Measurements from ENCODE around the gene PRTFDC1.

Gene PRTFDC1

GRCh38 chr10:24872049-24872789 is 80.2 kb downstream of the PRTFDC1 start:
- no peak for DNase-seq (ENCODE audit: low read depth)

- DNase-seq (ENCODE audit: low read depth), result no peak
These were observed 81.1 kb downstream of the PRTFDC1 start for GRCh38 chr10:24871011-24871935.

- no peak for DNase-seq (ENCODE audit: low read depth)
These were observed 82.9 kb downstream of the PRTFDC1 start for GRCh38 chr10:24869354-24870015.

DNA sequence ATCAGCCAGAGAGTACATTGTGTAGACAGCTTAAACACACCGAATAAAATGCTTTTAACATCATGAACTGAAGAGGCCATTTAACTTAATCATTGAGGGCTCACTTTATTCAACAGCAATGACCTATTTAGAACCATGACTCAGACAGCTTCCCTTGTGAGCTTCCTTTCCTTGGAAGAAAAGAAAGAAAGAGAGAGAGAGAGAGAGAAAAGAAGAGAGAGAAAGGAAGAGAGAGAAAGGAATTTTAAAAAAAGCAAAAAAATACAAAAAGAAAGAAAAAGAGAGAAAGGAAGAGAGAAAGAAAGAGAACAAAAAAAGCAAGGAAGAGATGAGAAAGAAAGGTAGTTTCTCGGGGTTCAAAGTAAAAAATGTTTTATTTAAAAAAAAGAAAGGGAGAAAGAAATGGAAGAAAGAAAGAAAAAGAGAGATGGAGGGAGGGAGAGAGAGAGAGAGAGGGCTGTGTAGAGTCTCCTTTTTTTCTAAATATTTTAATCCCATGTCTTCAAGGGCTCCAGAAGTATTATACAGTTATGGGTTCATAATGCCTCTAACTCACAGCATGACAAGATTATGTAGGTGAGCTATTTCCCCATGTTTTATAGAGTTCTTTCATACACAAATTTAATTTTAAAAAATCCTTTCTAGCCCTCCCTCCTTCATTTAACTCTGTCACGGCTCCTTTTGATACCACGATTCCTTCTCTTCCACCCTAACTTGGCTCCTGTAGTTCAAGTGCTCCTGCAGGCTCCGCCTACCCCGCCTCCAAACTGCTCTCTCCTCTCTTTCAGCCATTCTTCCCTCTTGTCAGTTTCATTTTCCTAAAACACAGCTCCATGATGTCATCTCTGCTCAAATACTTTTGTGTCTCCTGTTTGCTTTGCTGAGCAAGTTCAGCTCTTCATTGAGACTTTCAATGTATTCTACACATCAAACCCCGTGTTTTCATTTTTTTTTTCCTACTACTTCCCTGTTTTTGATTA is 85.5 kb downstream of the PRTFDC1 start:
- no peak for DNase-seq (ENCODE audit: low read depth)

GRCh38 chr10:24865783-24866182 is 86.6 kb downstream of the PRTFDC1 start:
- no peak for DNase-seq (ENCODE audit: low read depth)

DNA sequence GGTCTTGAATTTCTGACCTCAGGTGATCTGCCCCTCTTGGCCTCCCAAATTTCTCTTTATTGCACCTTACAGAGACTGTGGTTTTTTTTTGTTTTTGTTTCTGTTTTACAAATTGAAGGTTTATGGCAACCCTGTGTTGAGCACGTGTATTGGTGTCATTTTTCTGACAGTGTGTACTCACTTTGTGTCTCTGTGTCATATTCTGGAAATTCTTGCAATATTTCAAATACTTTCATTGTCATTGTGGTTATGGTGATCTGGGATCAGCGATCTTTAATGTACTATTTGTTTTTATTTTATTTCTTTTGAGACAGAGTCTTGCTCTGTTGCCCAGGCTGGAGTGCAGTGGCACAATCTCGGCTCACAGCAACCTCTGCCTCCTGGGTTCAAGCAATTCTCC is 89.8 kb downstream of the PRTFDC1 start:
- DNase-seq (ENCODE audit: low read depth), result no peak

- DNase-seq (ENCODE audit: low read depth), result no peak
These were observed 93.8 kb downstream of the PRTFDC1 start for GRCh38 chr10:24858288-24859270.

DNA sequence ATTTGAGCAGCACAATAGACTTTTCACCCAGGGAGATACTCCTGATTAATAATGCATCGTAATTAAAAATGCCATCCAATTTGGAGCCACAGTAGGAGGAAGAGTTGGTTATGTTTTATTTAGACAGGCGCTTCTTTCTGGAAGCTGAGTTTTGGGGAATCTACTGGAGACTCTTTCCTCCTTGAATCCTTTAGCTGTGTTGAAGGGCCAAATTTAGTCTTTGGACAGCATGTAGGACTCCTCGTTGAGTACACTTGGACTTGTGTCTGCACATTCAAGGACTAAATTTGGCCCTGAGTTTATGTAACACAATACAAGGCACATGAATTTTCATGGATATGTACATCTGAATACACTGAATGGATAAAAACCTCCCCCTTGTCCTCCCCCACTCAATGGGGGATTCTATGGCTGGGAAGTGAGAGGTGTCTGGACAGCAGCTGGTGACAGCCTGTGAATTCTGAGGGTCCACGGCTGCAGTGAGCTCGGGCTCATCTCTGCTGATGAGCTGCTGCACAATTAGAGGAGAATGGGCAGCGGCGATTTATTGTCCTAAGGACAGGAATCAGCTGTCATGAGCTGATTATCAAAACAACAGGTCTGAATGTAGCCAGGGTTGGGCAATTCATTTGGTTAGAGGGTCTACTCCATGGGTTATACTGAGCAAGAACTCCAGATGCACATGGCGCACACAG is 95.2 kb downstream of the PRTFDC1 start:
- no peak for DNase-seq (ENCODE audit: low read depth)

- DNase-seq (ENCODE audit: low read depth), result no peak
These were observed 98.2 kb downstream of the PRTFDC1 start for GRCh38 chr10:24854256-24854655.

DNA sequence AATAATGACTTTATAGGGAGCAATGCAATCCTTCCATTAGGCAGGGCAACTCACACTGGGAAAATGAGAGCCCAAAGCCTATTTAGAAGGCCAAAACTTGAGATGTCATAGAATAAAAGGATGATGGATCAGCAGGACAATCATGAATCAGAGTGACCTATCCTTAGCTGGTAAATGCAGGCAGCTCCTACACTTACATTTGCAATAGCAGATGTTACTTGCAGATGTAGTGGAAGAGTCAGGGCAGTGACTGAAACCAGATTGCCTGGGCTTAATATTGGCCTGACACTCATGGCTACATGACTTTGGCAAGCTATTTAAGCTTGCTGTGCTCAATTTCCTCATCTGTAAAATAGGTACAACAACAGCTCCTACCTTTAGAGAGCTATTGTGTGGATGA is 98.7 kb downstream of the PRTFDC1 start:
- no peak for DNase-seq (ENCODE audit: low read depth)

- no peak for DNase-seq (ENCODE audit: low read depth)
These were observed 100.8 kb downstream of the PRTFDC1 start for GRCh38 chr10:24851629-24852028.

- DNase-seq (ENCODE audit: low read depth), result no peak
These were observed 101.6 kb downstream of the PRTFDC1 start for GRCh38 chr10:24850727-24851296.

DNA sequence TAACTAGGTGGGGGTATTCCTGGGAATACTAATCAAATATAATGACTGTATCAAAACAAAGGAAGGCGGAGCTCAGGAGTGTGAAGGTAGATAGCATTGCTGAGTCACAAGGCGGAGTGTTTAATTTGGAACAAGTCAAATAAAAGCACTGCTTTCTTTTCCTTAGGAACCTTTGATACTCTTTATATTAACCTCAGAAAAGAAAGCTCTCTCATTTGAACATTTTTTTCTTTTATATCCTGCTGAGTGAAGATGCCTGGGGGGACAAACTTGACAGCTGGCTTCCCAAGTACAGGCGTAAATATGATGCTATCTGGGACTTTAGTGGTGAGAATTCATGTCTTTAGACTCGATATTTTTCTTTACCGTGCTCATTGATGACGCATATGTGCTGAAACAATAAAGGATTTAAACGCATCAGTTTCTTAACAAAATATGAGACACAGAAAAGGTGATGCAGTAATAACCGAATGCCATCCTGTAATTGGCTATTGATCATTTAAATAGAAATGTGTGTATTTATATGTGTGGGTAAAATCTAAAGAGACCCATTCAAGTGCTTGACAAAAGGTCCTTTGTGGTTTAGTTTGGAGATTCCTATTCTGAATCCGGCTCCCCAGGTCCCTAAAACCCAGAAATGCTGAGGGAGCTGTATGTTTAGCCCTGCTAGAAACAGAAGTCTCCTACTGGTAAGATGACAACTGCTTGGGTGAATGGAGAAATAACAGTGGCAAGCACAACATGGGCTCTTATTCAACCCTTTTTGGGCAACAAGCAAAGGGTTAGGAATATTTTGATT is 102.7 kb downstream of the PRTFDC1 start:
- DNase-seq (ENCODE audit: low read depth), result no peak

GRCh38 chr10:24849051-24849450 is 103.4 kb downstream of the PRTFDC1 start:
- no peak for DNase-seq (ENCODE audit: low read depth)

DNA sequence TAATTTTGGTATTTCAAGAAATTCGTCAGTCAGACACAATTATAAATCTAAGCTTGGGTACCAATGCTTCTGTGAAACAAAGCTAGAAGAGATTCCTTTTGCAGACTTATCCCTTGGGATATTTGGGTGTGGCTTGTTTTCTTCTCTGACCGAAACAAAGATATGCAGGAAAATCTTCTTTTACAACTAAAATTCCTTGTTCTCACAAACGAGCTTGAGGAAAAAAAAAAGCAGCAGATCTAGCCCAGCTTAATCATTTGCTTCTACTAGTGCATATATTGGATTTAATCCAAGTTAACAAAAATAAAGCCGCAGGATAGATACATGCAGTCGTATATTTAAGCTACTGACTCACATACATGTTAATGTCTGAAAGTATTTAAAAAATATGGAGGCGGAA is 104.2 kb downstream of the PRTFDC1 start:
- DNase-seq (ENCODE audit: low read depth), result no peak

DNA sequence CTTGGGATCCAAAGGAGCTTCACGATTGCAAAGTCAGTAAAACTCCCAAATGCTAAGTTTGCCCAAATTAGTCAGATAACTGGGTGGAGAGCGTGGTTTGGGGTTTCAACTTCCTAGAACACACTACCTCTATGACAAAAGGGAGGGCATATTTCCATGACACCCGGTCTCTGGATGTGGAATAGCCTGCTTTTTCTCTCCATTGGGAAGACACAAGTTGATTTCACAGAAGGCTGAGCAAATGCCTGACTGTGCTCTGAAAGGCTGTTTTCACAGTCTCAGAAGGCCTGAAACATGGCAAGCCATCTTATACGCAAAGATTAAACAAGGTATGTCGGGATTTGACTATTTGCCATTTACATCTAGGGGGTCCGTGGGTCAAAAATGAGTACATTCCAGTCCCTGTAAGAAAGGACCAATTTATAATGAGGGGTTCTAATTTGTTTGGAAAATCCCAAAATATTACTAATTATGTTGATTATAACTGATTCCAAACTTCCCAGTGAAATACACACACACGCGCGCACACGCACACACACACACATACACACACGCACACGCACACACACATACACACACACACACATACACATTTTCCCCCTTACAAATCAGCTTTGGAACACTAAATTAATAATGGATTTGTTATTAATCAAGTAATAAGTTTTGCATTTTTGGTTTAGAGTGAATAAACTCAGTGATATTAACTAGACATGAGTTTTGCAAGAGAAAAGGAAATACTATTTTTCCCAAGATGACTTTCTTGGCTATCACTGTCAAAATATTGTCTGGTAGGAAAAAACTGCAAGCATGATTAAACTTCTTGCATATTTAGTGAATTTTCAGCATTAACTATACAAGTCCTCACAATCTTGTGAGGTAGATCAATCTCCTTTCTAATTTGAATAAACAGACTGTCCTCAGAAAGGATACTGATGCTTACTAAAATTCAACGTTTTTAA is 105.0 kb downstream of the PRTFDC1 start:
- DNase-seq (ENCODE audit: low read depth), result no peak

GRCh38 chr10:24844742-24845141 is 107.7 kb downstream of the PRTFDC1 start:
- DNase-seq (ENCODE audit: low read depth), result no peak

Measured in stimulated activated CD8-positive, alpha-beta memory T cell treated with anti-CD3 and anti-CD28 coated beads, Interleukin-4, amount 100 ng/mL, for 24 hours (primary cell).